ENCODE results near the gene C1QTNF4.
"Not testable (repeated sequence)": the region's sequence is repeated elsewhere in the genome, so short reads cannot be mapped to it uniquely, and the experiment has no call there.

Gene C1QTNF4

DNA sequence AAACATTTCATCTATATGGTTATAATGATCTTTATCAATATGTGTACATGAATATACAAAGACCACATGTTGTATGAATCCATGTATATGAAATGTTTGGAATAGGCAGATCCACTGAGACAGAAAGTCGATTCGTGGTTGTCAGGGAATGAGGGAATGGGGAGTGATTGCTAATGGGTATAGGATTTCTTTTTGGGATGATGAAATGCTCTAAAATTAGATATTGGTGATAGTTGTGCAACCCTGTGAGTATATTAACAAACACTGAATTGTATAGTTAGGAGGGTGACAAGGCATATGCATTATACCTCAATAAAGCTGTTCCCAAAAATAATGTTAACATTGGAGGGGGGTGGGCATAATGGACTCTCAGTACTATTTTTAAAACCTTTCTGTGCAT lies 33.8 kb downstream of the C1QTNF4 start:
- Histone ChIP-seq H3K9me3 (no peaks in the 10 kb centered on the region), H3K4me3 (ENCODE audit: low read depth in 1 of 2, low read length in 1 of 2) (no peak overlapping the region), H3K27me3 (no peaks in the 10 kb centered on the region), H3K36me3 (no peaks in the 10 kb centered on the region), H3K4me1 (ENCODE audit: control insufficient read depth in 1 of 2, insufficient read depth in 1 of 2, low read depth in 1 of 2, low read length in 1 of 2) (peaks cover 5 to 8% of the 10 kb centered on the region in 2 experiments), H3K27ac (no peak overlapping the region)
- TF ChIP-seq, protein P1, sequence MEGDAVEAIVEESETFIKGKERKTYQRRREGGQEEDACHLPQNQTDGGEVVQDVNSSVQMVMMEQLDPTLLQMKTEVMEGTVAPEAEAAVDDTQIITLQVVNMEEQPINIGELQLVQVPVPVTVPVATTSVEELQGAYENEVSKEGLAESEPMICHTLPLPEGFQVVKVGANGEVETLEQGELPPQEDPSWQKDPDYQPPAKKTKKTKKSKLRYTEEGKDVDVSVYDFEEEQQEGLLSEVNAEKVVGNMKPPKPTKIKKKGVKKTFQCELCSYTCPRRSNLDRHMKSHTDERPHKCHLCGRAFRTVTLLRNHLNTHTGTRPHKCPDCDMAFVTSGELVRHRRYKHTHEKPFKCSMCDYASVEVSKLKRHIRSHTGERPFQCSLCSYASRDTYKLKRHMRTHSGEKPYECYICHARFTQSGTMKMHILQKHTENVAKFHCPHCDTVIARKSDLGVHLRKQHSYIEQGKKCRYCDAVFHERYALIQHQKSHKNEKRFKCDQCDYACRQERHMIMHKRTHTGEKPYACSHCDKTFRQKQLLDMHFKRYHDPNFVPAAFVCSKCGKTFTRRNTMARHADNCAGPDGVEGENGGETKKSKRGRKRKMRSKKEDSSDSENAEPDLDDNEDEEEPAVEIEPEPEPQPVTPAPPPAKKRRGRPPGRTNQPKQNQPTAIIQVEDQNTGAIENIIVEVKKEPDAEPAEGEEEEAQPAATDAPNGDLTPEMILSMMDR (IDR thresholded peaks at IDR 0.05) = no peak

DNA sequence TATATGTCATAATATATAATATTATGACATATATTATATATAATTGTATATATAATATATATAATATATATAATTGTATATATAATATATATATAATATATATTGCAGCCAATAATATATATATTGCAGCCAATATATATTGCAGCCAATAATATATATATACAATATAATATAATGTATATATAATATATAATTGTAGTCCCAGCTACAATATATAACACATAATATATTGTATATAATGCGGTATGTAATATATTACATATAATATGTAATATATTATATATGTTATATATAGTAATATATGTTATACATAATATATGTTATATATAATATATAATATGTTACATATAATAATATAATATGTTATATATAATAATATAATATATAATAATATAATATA lies 35.5 kb downstream of the C1QTNF4 start:
- Histone ChIP-seq H3K4me3 (ENCODE audit: low read depth in 1 of 2, low read length in 1 of 2) (no peak overlapping the region), H3K27ac (no peak overlapping the region), H3K36me3 (no peaks in the 10 kb centered on the region), H3K4me1 (ENCODE audit: control insufficient read depth in 1 of 2, insufficient read depth in 1 of 2, low read depth in 1 of 2, low read length in 1 of 2) (no peaks in the 10 kb centered on the region), H3K27me3 (no peaks in the 10 kb centered on the region), H3K9me3 (no peaks in the 10 kb centered on the region)
- TF ChIP-seq, protein P1 (IDR thresholded peaks at IDR 0.05) = no peak

DNA sequence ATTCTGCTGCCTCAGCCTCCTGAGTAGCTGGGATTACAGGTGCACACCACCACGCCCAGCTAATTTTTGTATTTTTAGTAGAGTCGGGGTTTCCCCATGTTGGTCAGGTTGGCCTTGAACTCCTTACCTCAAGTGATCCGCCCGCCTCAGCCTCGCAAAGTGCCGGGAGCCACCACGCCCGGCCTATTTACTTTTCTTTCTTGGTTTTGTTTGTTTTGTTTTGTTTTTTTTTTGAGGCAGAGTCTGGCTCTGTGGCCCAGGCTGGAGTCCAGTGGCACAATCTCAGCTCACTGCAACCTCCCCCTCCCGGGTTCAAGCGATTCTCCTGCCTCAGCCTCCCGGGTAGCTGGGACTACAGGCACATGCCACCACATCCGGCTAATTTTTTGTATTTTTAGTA lies 37.2 kb downstream of the C1QTNF4 start:
- H3K4me1 ChIP-seq (ENCODE audit: control insufficient read depth in 1 of 2, insufficient read depth in 1 of 2, low read depth in 1 of 2, low read length in 1 of 2) = peaks cover 9 to 11% of the 10 kb centered on the region in 2 experiments
- not testable (repeated sequence) for H3K4me3 ChIP-seq (ENCODE audit: low read depth in 1 of 2, low read length in 1 of 2); H3K36me3 ChIP-seq; H3K27ac ChIP-seq; H3K9me3 ChIP-seq; H3K27me3 ChIP-seq

DNA sequence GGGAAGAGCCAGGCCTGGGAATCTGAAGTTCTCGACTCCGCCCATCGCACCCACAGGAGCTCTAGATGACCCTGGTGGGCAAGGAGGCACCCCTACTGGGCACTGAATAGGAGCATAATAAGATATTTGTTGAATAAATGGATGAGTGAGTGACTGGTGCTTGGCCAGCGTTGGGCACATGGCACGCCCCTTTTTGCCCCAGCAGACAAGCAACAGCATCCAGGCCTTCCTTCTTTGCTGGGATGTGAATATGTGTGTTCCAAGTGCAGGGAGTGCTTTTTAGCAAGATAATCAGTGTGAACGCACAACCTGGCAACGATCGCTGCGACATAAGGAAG lies 40.8 kb downstream of the C1QTNF4 start:
- Histone ChIP-seq H3K4me1 (ENCODE audit: control insufficient read depth in 1 of 2, insufficient read depth in 1 of 2, low read depth in 1 of 2, low read length in 1 of 2) (peaks cover 45% of the 10 kb centered on the region in 2 experiments), H3K27ac (peak overlapping the region; percentile 93), H3K9me3 (no peaks in the 10 kb centered on the region), H3K4me3 (ENCODE audit: low read depth in 1 of 2, low read length in 1 of 2) (peak overlapping the region; percentile 92 to 98), H3K36me3 (no peaks in the 10 kb centered on the region), H3K27me3 (no peaks in the 10 kb centered on the region)
- TF ChIP-seq, protein P1 (IDR thresholded peaks at IDR 0.05) = no peak

DNA sequence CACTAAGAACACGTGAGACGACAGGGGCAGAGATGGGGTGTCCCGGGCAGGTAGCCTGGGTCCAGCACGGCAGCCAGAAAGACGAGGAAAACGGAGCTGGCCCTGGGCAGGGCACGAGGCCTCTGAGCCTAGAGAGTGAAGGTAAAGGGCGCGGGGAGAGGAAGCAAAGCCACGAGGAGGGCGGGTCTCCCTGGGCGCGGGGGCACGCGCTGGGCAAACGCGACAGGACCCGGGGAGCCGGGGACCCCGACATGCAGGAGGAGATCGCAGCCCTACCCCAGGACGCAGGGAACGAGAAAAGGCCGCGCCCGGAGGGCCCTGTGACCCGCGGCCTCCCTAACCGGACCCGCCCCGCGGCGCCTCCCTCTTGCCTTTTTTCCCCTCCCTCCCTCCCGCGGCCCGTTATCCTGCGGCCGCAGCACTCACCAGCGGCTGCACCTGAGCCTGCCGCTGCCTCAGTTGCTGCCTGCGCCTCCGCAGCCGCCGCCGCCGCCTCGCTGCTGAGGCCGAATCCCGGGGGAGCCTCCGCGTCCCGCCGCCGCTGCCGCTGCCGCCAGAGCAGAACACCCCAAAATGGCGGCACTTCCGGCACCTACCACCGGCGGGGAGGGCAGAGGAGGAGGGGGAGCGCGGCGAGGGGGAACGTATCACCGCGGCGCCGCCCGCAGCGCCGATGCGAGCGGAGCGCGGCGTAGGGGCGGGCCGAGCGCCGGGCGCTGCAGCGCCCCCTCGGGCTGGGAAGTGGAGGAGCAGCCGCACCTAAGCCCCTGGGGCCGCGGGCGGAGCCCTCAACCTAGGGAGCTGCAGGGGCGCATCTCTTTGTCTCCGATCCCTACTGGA lies 41.4 kb downstream of the C1QTNF4 start, which contains the start of gene CELF1:
CELF1 (minus strand) TSS at position 567 of the 840 bp plus-strand sequence. CDS start 53,609 bp downstream, outside the sequence.
- H3K27me3 ChIP-seq = no peaks in the 10 kb centered on the region
- H3K4me1 ChIP-seq (ENCODE audit: control insufficient read depth in 1 of 2, insufficient read depth in 1 of 2, low read depth in 1 of 2, low read length in 1 of 2) = peaks cover 50 to 51% of the 10 kb centered on the region in 2 experiments
- TF ChIP-seq, protein P1 (IDR thresholded peaks at IDR 0.05) = peak; percentile 98

DNA sequence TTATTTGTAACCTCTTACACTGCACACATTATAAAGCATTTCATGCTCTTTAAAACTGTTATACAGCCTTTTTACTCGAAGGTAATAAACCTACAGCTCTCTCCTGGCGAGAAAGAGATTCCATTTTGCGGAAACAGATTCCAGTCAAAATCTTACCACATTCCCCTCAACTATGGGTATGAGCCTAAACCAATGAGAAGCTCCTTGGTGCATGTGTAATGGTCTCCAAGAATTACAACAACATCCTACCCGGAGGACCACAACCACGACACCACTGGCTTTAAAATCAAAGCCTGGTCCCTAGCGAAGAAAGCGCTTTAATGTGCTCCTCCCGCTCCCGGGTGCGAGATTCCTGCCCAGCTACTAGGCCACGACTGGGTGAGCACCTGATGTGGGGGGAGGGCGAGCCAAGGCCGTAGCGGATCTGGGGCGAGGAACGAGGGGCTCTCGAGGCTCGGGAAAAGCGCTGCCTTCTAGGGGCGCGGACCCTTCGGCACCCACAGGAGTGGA lies 42.1 kb downstream of the C1QTNF4 start:
- Histone ChIP-seq H3K36me3 (no peaks in the 10 kb centered on the region), H3K4me1 (ENCODE audit: control insufficient read depth in 1 of 2, insufficient read depth in 1 of 2, low read depth in 1 of 2, low read length in 1 of 2) (peaks cover 56 to 58% of the 10 kb centered on the region in 2 experiments), H3K27ac (peak overlapping the region; percentile 93)

More for the DNA sequence above, 41.4 kb downstream of the C1QTNF4 start, which contains the start of gene CELF1:
- H3K4me3 ChIP-seq (ENCODE audit: low read depth in 1 of 2, low read length in 1 of 2) = peak within 1 kb of the TSS; percentile 92 to 98
- no peaks in the 10 kb centered on the region for H3K36me3 ChIP-seq
- H3K27ac ChIP-seq = peak within 1 kb of the TSS; percentile 93
- H3K9me3 ChIP-seq = no peaks in the 10 kb centered on the region

More for the DNA sequence above, 42.1 kb downstream of the C1QTNF4 start:
- Histone ChIP-seq H3K4me3 (ENCODE audit: low read depth in 1 of 2, low read length in 1 of 2) (peak overlapping the region; percentile 92 to 98), H3K27me3 (no peaks in the 10 kb centered on the region), H3K9me3 (no peaks in the 10 kb centered on the region)
- TF ChIP-seq, protein P1 (IDR thresholded peaks at IDR 0.05) = no peak

Data from neutrophil (primary cell).